Mucosa of gallbladder (tissue), 1 donor: ENCODE measurements around the gene OR8G5. TPM values are rescaled to one million over a fixed set of nuclear protein-coding genes. Genes with fewer than 3 reads are reported as not detected.
"Not testable (repeated sequence)": the region's sequence is repeated elsewhere in the genome, so short reads cannot be mapped to it uniquely, and the experiment has no call there.

Experiments used
- DNase-seq: peaks from one replicate; pipeline ENCODE4 v3.0.0-alpha.2; 2020; ENCODE audit warnings: low spot score
- total RNA-seq: library from RNA; stranded (reverse); gene quantifications from one replicate; pipeline ENCODE4 v1.2.1, GENCODE V29; 2021
- donor health status: DM: no; HTN: no; CAD: no.

The OR8G5 gene
- not detected for total RNA-seq

- no peak for DNase-seq
These were observed at the start of gene OR8G5 for GRCh38 chr11:124256076-124256475. OR8G5 (plus strand) TSS chr11:124256376; CDS start chr11:124264932, 8,556 bp downstream.

GRCh38 chr11:124207102-124207792, 48.9 kb upstream of the OR8G5 start:
- DNase-seq, result no peak

- no peak for DNase-seq
These were observed 46.3 kb upstream of the OR8G5 start for GRCh38 chr11:124209824-124210357.

GRCh38 chr11:124210421-124210820, 45.8 kb upstream of the OR8G5 start:
- DNase-seq, result no peak

- no peak for DNase-seq
These were observed 44.9 kb upstream of the OR8G5 start for GRCh38 chr11:124211321-124211720.

GRCh38 chr11:124214027-124214426, 42.1 kb upstream of the OR8G5 start:
- DNase-seq, result no peak

- DNase-seq, result no peak
These were observed 37.0 kb upstream of the OR8G5 start for GRCh38 chr11:124219126-124219525.

GRCh38 chr11:124222407-124222806, 33.8 kb upstream of the OR8G5 start:
- no peak for DNase-seq

- not testable (repeated sequence) for DNase-seq
These were observed 31.4 kb upstream of the OR8G5 start for GRCh38 chr11:124224618-124225423.

GRCh38 chr11:124225471-124225870, 30.7 kb upstream of the OR8G5 start:
- DNase-seq, result no peak

- DNase-seq, result no peak
These were observed 22.8 kb upstream of the OR8G5 start for GRCh38 chr11:124233376-124233775.

GRCh38 chr11:124238512-124238911, 17.7 kb upstream of the OR8G5 start:
- no peak for DNase-seq

- no peak for DNase-seq
These were observed 15.4 kb upstream of the OR8G5 start, which contains the start of gene OR8G1 for GRCh38 chr11:124240621-124241397. OR8G1 (plus strand) TSS chr11:124241095; CDS start chr11:124249676, 8,581 bp downstream.

- not testable (repeated sequence) for DNase-seq
These were observed 6.3 kb upstream of the OR8G5 start for GRCh38 chr11:124249869-124250268.

- not testable (repeated sequence) for DNase-seq
These were observed 8.9 kb downstream of the OR8G5 start for GRCh38 chr11:124265041-124265440.

GRCh38 chr11:124270886-124271285, 14.7 kb downstream of the OR8G5 start:
- not testable (repeated sequence) for DNase-seq

- DNase-seq, result no peak
These were observed 17.8 kb downstream of the OR8G5 start for GRCh38 chr11:124274000-124274399.

- no peak for DNase-seq
These were observed 19.9 kb downstream of the OR8G5 start for GRCh38 chr11:124276081-124276480.

GRCh38 chr11:124277207-124277606, 21.0 kb downstream of the OR8G5 start:
- DNase-seq, result no peak

- DNase-seq, result no peak
These were observed 21.6 kb downstream of the OR8G5 start for GRCh38 chr11:124277804-124278203.

GRCh38 chr11:124278261-124278660, 22.1 kb downstream of the OR8G5 start:
- DNase-seq, result no peak
